K562 (cell line): ENCODE measurements around the gene DPCD. TPM values are rescaled to one million over a fixed set of nuclear protein-coding genes. Genes with fewer than 3 reads are reported as not detected.

ENCODE experiments used
- CHAMP1 ChIP-seq: fragments of 450-650 bp; IDR thresholded peaks from 2 replicates; pipeline ENCODE4 v1.6.1; 2016; ENCODE audit warnings: mild to moderate bottlenecking
- CREB1 ChIP-seq, 2 experiments: sonication (generic) in 1 of 2; formaldehyde crosslinking in 1 of 2; IDR thresholded peaks; 2 replicates each; pipeline versions ENCODE4 v1.6.1 to v1.8.0; 2012 to 2022; ENCODE audit warnings: inconsistent platforms in 1 of 2, mild to moderate bottlenecking in 1 of 2, missing genetic modification reagents in 1 of 2, moderate library complexity in 1 of 2
- CTBP1 ChIP-seq: fragments of 450-650 bp; IDR thresholded peaks from 2 replicates; pipeline ENCODE4 v1.6.1; 2016; ENCODE audit warnings: borderline replicate concordance
- DACH1 ChIP-seq: fragments of 450-650 bp; IDR thresholded peaks from 2 replicates; pipeline ENCODE4 v1.6.1; 2018; ENCODE audit not compliant: partially characterized antibody
- DLX4 ChIP-seq: fragments of 250-450 bp; sonication (Bioruptor Pico); IDR thresholded peaks from 2 replicates; pipeline ENCODE4 v1.6.1; 2021; ENCODE audit warnings: mild to moderate bottlenecking
- FIP1L1 ChIP-seq: fragments of 200-400 bp; formaldehyde crosslinking; IDR thresholded peaks from 2 replicates; pipeline ENCODE4 v1.6.1; 2018; ENCODE audit warnings: mild to moderate bottlenecking, low read depth, low read length; ENCODE audit not compliant: poor library complexity, severe bottlenecking
- GTF2A2 ChIP-seq: IDR thresholded peaks from 2 replicates; pipeline ENCODE4 v1.6.1; 2016; ENCODE audit warnings: mild to moderate bottlenecking, missing genetic modification characterization, missing compliant biosample characterization
- HDAC2 ChIP-seq: fragments of 450-650 bp; IDR thresholded peaks from 2 replicates; pipeline ENCODE4 v1.6.1; 2016; ENCODE audit warnings: mild to moderate bottlenecking
- HMG20B ChIP-seq: fragments of 250-450 bp; sonication (Bioruptor Pico); IDR thresholded peaks from 2 replicates; pipeline ENCODE4 v1.5.0; 2021; ENCODE audit warnings: mild to moderate bottlenecking
- KHSRP ChIP-seq: fragments of 450-650 bp; IDR thresholded peaks from 2 replicates; pipeline ENCODE4 v1.6.1; 2017
- KLF6 ChIP-seq: fragments of 250-450 bp; sonication (Bioruptor Pico); IDR thresholded peaks from 2 replicates; pipeline ENCODE4 v1.4.0; 2020; ENCODE audit warnings: mild to moderate bottlenecking, moderate library complexity, borderline replicate concordance
- LEF1 ChIP-seq: fragments of 450-650 bp; IDR thresholded peaks from 2 replicates; pipeline ENCODE4 v1.6.1; 2016; ENCODE audit warnings: mild to moderate bottlenecking
- MIER1 ChIP-seq: fragments of 450-650 bp; IDR thresholded peaks from 2 replicates; pipeline ENCODE4 v1.6.1; 2016; ENCODE audit warnings: antibody characterized with exemption, mild to moderate bottlenecking, low read depth
- MNT ChIP-seq, 2 experiments: fragments of 450-650 bp; conservative IDR thresholded peaks; 2 replicates each; pipeline ENCODE4 v1.6.1; 2017; ENCODE audit warnings: mild to moderate bottlenecking in 2 of 2, moderate library complexity in 2 of 2
- MTA2 ChIP-seq: fragments of 450-650 bp; IDR thresholded peaks from 2 replicates; pipeline ENCODE4 v1.6.1; 2016; ENCODE audit warnings: low read depth
- NFIC ChIP-seq: fragments of 450-650 bp; IDR thresholded peaks from 2 replicates; pipeline ENCODE4 v1.6.1; 2017; ENCODE audit warnings: mild to moderate bottlenecking, inconsistent platforms
- NFRKB ChIP-seq: fragments of 450-650 bp; IDR thresholded peaks from 2 replicates; pipeline ENCODE4 v1.6.1; 2016; ENCODE audit warnings: low read depth
- RFX5 ChIP-seq: IDR thresholded peaks from 2 replicates; pipeline ENCODE4 v1.6.1; 2011; ENCODE audit warnings: low read depth, mild to moderate bottlenecking, improper control_type of control experiment, low read length
- RHOXF2B ChIP-seq: fragments of 250-450 bp; sonication (Bioruptor Pico); conservative IDR thresholded peaks from 2 replicates; pipeline ENCODE4 v1.5.1; 2021
- SMARCA4 ChIP-seq: fragments of 450-650 bp; IDR thresholded peaks from 2 replicates; pipeline ENCODE4 v1.6.1; 2016
- SRF ChIP-seq, 2 experiments: fragments of 250-450, 450-650 bp in 1 of 2; sonication (Bioruptor Pico) in 1 of 2; sonication (generic) in 1 of 2; formaldehyde crosslinking; IDR thresholded peaks; 2 replicates each; pipeline versions ENCODE4 v1.5.0 to v1.5.1; 2020 to 2022; ENCODE audit warnings: mild to moderate bottlenecking in 1 of 2, missing genetic modification reagents in 1 of 2
- SRSF3 ChIP-seq: fragments of 200-400 bp; formaldehyde crosslinking; IDR thresholded peaks from 2 replicates; pipeline ENCODE4 v1.6.1; 2016; ENCODE audit warnings: mild to moderate bottlenecking, low read length, moderate library complexity; ENCODE audit not compliant: insufficient read depth
- ZKSCAN8 ChIP-seq: fragments of 200-800 bp; sonication (Bioruptor generic); IDR thresholded peaks from 2 replicates; pipeline ENCODE4 v1.6.1; 2016; ENCODE audit warnings: missing genetic modification characterization, missing compliant biosample characterization
- ZNF436 ChIP-seq: fragments of 250-450, 450-650 bp; sonication (Bioruptor Pico); formaldehyde crosslinking; IDR thresholded peaks from 2 replicates; pipeline ENCODE4 v1.7.0; 2020; ENCODE audit warnings: mild to moderate bottlenecking
- ZNF518B ChIP-seq: fragments of 250-450 bp; sonication (Bioruptor Pico); IDR thresholded peaks from 2 replicates; pipeline ENCODE4 v1.5.0; 2021; ENCODE audit warnings: mild to moderate bottlenecking, moderate library complexity
- polyA plus RNA-seq, 8 experiments: library from polyadenylated mRNA; depleted of rRNA in 4 of 8; stranded (reverse) in 5 of 8; unstranded in 3 of 8; fragments of >200 nt; fragmentation: Nextera tagmentation in 2 of 8; fragmentation: Illumina TruSeq in 1 of 8; extraction: Ambion mirVana in 2 of 8; extraction: Trizol in 1 of 8; gene quantifications; 2 replicates each; pipeline versions ENCODE4 v1.2.1 to v1.2.3, GENCODE V29; 2011 to 2014; ENCODE audit warnings: inconsistent platforms in 1 of 8, missing spikeins in 1 of 8
- total RNA-seq, 7 experiments: library from RNA; depleted of rRNA in 6 of 7; stranded (reverse); fragments of >200 nt in 6 of 7; fragmentation: Illumina TruSeq in 2 of 7; extraction: Trizol in 2 of 7; gene quantifications; 2 replicates each; pipeline versions ENCODE4 v1.2.1 to v1.2.3, GENCODE V29; 2011 to 2021; ENCODE audit warnings: low replicate concordance in 1 of 7

DPCD gene
- total and polyA plus RNA-seq, 9 of the 15 experiments (the other 6 are each of a cell fraction or from before 2014, with no cell fraction given), result 12.1 to 45.2 (median 20.0) TPM

- TF ChIP-seq SRSF3 (no peak), SRF (CRISPR knock-in tag; IDR thresholded peaks at IDR 0.05) (no peak), HDAC2 (no peak), NFIC (peak; percentile 73), MIER1 (no peak), CREB1 (IDR thresholded peaks at IDR 0.05) (no peak), CREB1 (CRISPR knock-in tag; IDR thresholded peaks at IDR 0.05) (no peak), ZNF518B (CRISPR knock-in tag) (no peak), ZNF436 (CRISPR knock-in tag) (no peak), RFX5 (peak; percentile 94), NFRKB (no peak), SMARCA4 (peak; percentile 65), DACH1 (no peak), MTA2 (no peak), GTF2A2 (no peak), RHOXF2B (CRISPR knock-in tag) (no peak), DLX4 (CRISPR knock-in tag) (no peak), KLF6 (CRISPR knock-in tag) (no peak), LEF1 (no peak), CHAMP1 (no peak), MNT (conservative IDR thresholded peaks at IDR 0.05) (no peak), ZKSCAN8 (CRISPR knock-in tag) (no peak), FIP1L1 (no peak), KHSRP (no peak), HMG20B (no peak), CTBP1 (no peak)
These were observed 758 bp downstream of the DPCD start (continued) for GRCh38 chr10:101588879-101589278.
